Type B pancreatic cell (in vitro differentiated cells): Measurements from ENCODE around the gene NPL. TPM values are rescaled to one million over a fixed set of nuclear protein-coding genes. Genes with fewer than 3 reads are reported as not detected.

ENCODE experiments used
- DNase-seq: peaks from one replicate; pipeline ENCODE4 v3.0.0; 2021; ENCODE audit warnings: mixed read lengths; ENCODE audit not compliant: unreplicated experiment; ENCODE audit errors: extremely low spot score
- H3K27ac Mint-ChIP-seq: 2 replicates; pipeline ENCODE4 v1.8.0; 2021; ENCODE audit warnings: mild to moderate bottlenecking, mixed read lengths
- H3K27me3 Mint-ChIP-seq: 2 replicates; pipeline ENCODE4 v1.8.0; 2021; ENCODE audit warnings: mixed read lengths
- H3K36me3 Mint-ChIP-seq: 2 replicates; pipeline ENCODE4 v1.8.0; 2021; ENCODE audit warnings: mixed read lengths
- H3K4me1 Mint-ChIP-seq: one replicate; pipeline ENCODE4 v1.8.0; 2021; ENCODE audit warnings: mixed read lengths; ENCODE audit not compliant: unreplicated experiment
- H3K4me3 Mint-ChIP-seq: 2 replicates; pipeline ENCODE4 v1.8.0; 2021; ENCODE audit warnings: mild to moderate bottlenecking, mixed read lengths
- H3K9me3 Mint-ChIP-seq: 2 replicates; pipeline ENCODE4 v1.8.0; 2021; ENCODE audit warnings: mixed read lengths
- total RNA-seq: library from RNA; stranded (reverse); gene quantifications from 2 replicates; pipeline ENCODE4 v1.2.1, GENCODE V29; 2021; ENCODE audit warnings: low replicate concordance
- TF ChIP-seq, protein P1 (sequence below): fragments of 200-600 bp; sonication (generic); conservative IDR thresholded peaks from 2 replicates; pipeline ENCODE4 v1.5.0; 2021; ENCODE audit warnings: antibody characterized with exemption, mild to moderate bottlenecking

The NPL gene
- total RNA-seq, 1 donor from 2014 or later = 4.6 TPM

DNA sequence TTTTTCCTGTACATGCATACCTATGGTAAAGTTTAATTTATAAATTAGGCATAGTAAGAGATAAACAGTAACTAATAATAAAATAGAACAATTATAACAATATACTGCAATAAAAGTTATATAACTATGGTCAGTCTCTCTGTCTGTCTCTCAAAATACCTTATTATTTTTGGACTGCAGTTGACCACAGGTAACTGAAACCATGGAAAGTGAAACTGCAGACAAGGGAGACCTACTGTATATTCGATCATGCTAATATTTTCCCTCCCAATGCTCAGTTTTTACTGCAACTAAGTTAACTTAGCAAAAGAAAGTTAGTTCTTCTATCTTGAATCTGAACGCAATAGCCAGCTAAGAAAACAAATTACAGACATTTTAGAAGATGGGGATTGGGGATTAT lies 37.3 kb downstream of the NPL start:
- no peaks in the 10 kb centered on the region for H3K9me3 Mint-ChIP-seq
- TF ChIP-seq, protein P1, sequence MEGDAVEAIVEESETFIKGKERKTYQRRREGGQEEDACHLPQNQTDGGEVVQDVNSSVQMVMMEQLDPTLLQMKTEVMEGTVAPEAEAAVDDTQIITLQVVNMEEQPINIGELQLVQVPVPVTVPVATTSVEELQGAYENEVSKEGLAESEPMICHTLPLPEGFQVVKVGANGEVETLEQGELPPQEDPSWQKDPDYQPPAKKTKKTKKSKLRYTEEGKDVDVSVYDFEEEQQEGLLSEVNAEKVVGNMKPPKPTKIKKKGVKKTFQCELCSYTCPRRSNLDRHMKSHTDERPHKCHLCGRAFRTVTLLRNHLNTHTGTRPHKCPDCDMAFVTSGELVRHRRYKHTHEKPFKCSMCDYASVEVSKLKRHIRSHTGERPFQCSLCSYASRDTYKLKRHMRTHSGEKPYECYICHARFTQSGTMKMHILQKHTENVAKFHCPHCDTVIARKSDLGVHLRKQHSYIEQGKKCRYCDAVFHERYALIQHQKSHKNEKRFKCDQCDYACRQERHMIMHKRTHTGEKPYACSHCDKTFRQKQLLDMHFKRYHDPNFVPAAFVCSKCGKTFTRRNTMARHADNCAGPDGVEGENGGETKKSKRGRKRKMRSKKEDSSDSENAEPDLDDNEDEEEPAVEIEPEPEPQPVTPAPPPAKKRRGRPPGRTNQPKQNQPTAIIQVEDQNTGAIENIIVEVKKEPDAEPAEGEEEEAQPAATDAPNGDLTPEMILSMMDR = no peak
- H3K27ac Mint-ChIP-seq = no peak overlapping the region
- H3K4me3 Mint-ChIP-seq = no peak overlapping the region
- no peak for DNase-seq
- no peaks in the 10 kb centered on the region for H3K4me1 Mint-ChIP-seq
- H3K27me3 Mint-ChIP-seq = no peaks in the 10 kb centered on the region
- no peaks in the 10 kb centered on the region for H3K36me3 Mint-ChIP-seq

DNA sequence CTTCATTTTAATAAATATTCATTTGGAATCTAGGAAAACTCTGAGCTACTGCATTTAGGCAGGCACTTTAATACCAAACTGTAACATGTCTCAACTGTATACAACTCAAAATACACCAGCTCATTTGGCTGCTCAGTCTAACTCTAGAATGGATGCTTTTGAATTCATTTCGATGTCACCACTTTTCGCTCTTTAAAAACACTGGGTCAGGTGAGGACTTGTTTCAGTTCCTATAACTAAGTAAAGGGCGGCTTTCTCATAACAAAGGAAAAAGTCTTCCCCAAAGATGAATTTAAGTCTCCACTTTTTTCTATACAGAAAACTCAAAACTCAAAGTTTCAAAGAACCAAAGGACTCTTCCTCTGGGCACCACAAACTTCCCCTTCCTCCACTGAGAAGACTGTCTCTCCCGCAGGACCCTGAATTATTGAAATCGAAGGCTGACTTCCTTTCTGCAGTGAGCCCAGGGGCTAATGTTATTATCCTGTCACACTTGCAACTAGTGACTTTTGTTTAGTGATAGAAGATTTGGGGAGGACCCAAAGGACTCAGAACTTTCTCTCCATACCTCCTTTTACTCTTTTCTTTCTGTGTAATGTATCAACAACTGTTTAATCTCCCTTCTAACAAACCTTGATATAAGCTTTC lies 39.8 kb downstream of the NPL start:
- H3K27ac Mint-ChIP-seq = no peak overlapping the region
- DNase-seq = no peak
- no peaks in the 10 kb centered on the region for H3K36me3 Mint-ChIP-seq
- TF ChIP-seq, protein P1 = no peak
- no peaks in the 10 kb centered on the region for H3K4me1 Mint-ChIP-seq
- H3K9me3 Mint-ChIP-seq = no peaks in the 10 kb centered on the region
- H3K4me3 Mint-ChIP-seq = no peak overlapping the region
- no peaks in the 10 kb centered on the region for H3K27me3 Mint-ChIP-seq

DNA sequence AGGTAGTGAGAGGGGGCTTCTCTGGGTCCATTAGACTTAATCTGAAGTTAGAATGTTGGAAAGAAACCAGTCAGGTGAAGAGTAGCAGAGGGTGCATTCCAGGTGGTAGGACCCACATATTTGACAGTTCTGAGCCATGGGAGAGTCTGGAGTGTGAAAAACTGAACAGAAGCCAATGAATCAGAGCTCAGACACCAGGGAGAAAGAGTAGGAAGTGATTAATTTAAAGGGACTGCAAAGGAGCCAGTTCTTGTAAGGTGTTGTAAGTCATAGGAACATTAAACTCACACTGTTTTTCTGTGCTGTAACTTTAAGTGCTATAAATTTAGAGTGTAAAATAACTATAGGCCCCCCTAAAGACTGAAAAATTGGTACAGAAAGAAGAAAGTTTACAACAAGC lies 43.7 kb downstream of the NPL start:
- Mint-ChIP-seq H3K36me3 (no peaks in the 10 kb centered on the region), H3K27ac (no peak overlapping the region), H3K9me3 (no peaks in the 10 kb centered on the region), H3K4me1 (no peaks in the 10 kb centered on the region), H3K27me3 (no peaks in the 10 kb centered on the region), H3K4me3 (no peak overlapping the region)
- TF ChIP-seq, protein P1 = no peak
- no peak for DNase-seq

DNA sequence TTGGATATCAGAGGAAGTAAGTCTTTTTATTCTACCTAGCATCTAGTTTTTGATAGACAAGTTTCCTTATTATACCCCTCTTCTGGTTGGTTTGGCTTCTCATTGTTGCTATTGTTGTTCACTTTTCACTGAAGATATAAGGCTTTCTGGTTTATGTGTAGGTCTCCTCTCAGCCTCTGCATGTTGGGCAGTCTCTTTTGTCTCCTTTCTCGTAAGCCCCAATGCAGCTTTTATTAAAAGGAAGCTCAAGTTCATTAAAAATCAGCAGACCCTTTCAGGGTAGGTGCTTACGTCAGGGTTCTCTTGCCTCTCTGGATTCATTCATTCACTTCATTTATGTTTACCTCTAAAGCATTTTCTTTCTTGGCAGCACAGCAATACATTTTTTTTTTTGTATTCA lies 44.8 kb downstream of the NPL start:
- Mint-ChIP-seq H3K4me1 (no peaks in the 10 kb centered on the region), H3K4me3 (no peak overlapping the region), H3K27me3 (no peaks in the 10 kb centered on the region), H3K9me3 (no peaks in the 10 kb centered on the region), H3K27ac (no peak overlapping the region), H3K36me3 (no peaks in the 10 kb centered on the region)
- TF ChIP-seq, protein P1 = no peak
- DNase-seq = no peak

DNA sequence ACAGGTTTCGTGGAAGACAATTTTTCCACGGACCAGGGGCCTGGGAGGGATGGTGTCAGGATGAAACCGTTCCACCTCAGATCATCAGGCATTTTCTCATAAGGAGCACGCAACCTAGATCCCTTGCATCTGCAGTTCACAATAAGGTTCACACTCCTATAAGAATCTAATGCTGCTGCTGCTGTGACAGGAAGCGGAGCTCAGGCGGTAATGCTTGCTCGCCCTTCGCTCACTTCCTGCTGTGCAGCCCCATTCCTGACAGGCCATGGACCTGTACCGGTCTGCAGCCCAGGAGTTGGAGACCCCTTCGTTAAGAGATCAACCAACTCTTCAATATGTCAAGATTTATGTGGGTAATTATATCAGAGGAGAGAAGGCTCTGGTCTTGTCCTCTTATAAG lies 46.2 kb downstream of the NPL start:
- Mint-ChIP-seq H3K9me3 (no peaks in the 10 kb centered on the region), H3K4me3 (no peak overlapping the region), H3K36me3 (peaks cover 10% of the 10 kb centered on the region), H3K27me3 (no peaks in the 10 kb centered on the region), H3K4me1 (peaks cover 9% of the 10 kb centered on the region), H3K27ac (no peak overlapping the region)
- TF ChIP-seq, protein P1 = no peak
- no peak for DNase-seq
